GM20000 (cell line): Measurements from ENCODE around the gene ZNF837.

Experiments used
- DNase-seq: peaks from one replicate; pipeline ENCODE4 v3.0.0; 2012; ENCODE audit warnings: low spot score
- CTCF ChIP-seq: IDR thresholded peaks from 2 replicates; pipeline ENCODE4 v1.5.1; 2012; ENCODE audit warnings: mild to moderate bottlenecking, control low read depth; ENCODE audit errors: extremely low read depth, missing control alignments

Gene ZNF837

GRCh38 chr19:58326914-58327726 lies 53.7 kb downstream of the ZNF837 start, which contains the start of gene ZSCAN22:
Gene ZSCAN22 (plus strand): TSS chr19:58326994. CDS start chr19:58334803, 7,809 bp downstream.
- peak; percentile 92 for DNase-seq
- no peak for TF ChIP-seq CTCF

GRCh38 chr19:58326501-58326913 lies 54.3 kb downstream of the ZNF837 start:
- DNase-seq, result no peak
- no peak for TF ChIP-seq CTCF

- DNase-seq, result no peak
- no peak for TF ChIP-seq CTCF
Measured at GRCh38 chr19:58325311-58326022, 55.4 kb downstream of the ZNF837 start.

- DNase-seq, result no peak
- no peak for TF ChIP-seq CTCF
Measured at GRCh38 chr19:58319241-58319640, 61.6 kb downstream of the ZNF837 start.

- no peak for DNase-seq
- no peak for TF ChIP-seq CTCF
Measured at GRCh38 chr19:58318297-58318696, 62.5 kb downstream of the ZNF837 start.
